Stimulated activated CD8-positive, alpha-beta memory T cell treated with anti-CD3 and anti-CD28 coated beads, Interleukin-12 subunit alpha, Interleukin-12 subunit beta, amount 100 ng/mL, for 4 hours (primary cell): ENCODE measurements around the gene CELSR1.
"Not testable (repeated sequence)": the region's sequence is repeated elsewhere in the genome, so short reads cannot be mapped to it uniquely, and the experiment has no call there.

Experiments used
- DNase-seq: peaks from one replicate; pipeline ENCODE4 v3.0.0-alpha.2; 2020; ENCODE audit warnings: low read depth

The CELSR1 gene

GRCh38 chr22:46397951-46398350 lies 139.5 kb downstream of the CELSR1 start:
- DNase-seq: no peak

DNA sequence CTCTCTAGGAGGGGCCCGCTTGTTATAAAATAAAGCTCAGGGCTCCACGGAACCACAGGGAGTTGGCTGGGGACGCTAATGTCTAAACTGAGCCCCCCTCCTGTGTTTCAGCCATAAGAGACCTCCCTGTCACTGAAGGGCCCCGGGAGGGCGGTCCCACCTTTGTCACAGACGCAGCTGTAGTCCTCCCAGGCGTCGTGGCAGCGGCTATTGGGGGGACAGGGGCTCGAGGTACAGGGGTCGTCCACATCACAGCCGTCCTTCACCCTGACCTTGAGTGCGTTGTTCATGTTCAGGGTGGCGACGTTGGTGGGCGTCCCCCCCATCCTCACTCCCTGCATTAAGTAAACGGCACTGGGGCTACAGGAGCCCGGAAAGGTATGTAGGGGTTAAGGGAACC lies 139.9 kb downstream of the CELSR1 start:
- no peak for DNase-seq

DNA sequence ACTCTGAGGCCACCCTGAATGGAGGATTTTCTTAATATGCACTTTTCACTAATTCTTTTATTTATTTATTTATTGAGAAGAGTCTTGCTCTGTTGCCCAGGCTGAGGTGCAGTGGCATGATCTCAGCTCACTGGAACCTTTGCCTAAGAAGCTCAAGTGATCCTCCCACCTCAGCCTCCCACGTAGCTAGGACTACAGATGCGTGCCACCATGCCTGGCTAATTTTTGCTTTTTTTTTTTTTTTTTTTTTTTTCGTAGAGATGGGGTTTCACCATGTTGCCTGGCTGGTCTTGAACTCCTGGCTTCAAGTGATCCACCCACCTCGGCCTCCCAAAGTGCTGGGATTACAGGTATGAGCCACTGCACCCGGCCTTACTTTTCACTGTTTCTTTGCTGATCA lies 140.4 kb downstream of the CELSR1 start:
- not testable (repeated sequence) for DNase-seq

DNA sequence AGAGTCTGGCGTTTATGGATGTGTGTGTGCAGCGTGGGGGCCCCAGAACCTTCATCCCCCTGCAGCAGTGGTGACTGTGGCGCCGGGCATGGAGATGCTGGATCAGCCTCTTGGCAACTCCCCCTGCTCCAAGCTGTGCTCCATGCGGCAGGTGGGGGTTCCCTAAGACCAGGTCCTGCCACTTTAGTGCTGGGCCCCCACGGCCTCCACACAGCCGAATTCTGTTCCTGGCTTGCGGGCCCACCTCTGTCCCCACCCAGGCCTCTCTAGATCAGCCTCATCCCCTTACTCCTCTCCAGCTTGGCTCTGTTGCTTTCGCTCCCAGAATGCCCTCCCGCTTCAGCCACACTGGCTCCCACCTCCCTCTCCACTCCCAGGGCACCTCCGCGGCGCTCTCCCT lies 142.3 kb downstream of the CELSR1 start:
- no peak for DNase-seq

DNA sequence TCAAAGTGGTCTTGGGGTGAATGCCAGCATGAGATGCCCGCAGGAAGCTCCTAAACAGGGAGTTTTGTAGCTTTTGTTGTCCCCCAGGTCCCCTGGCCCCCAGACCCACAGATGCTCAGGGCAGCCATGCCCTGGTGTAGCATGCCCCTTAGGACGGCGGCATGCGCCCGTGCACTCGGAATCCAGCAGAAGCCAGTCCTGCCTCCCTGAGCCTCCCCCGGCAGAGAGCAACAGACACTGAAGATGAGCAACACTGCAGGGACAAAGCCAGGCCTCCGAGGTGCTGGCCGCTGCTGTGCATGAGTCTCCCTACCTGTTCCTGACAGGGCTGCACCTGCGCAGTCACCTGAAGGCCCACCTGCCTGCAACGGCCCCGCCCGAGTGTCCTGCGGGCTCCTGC lies 142.8 kb downstream of the CELSR1 start:
- no peak for DNase-seq

- no peak for DNase-seq
Measured at GRCh38 chr22:46393873-46394272, 143.5 kb downstream of the CELSR1 start.

DNA sequence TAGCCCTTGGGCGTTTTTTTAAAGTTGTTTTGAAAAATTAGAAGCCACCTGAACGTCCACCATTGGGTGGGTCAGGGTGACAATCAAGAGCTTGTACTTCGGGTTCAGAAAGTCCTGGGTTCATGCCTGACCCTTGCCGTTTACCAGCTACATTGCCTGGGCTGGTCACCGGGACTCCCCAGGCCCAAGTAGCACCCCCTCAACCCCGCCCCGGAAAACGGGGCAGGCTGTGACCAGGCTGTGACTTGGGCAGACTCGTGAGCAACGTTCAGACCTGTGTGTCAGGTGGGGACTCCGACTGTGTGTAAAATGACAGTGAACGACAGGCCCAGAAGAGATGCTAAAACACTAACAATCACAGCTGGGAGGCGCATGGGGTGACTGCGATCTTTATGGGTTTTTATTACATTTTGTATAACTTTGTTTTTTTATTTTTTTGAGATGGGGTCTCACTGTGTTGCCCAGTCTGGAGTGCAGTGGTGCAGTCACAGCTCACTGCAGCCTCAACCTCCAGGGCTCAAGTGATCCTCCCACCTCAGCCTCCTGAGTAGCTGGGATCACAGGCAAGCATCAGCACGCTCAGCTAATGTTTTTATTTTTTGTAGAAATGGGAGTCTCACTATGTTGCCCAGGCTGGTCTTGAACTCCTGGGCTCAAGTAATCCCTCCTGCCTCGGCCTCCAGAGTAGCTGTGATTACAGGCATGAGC lies 145.1 kb downstream of the CELSR1 start:
- no peak for DNase-seq

- no peak for DNase-seq
Measured at GRCh38 chr22:46391486-46392136, 145.8 kb downstream of the CELSR1 start.

DNA sequence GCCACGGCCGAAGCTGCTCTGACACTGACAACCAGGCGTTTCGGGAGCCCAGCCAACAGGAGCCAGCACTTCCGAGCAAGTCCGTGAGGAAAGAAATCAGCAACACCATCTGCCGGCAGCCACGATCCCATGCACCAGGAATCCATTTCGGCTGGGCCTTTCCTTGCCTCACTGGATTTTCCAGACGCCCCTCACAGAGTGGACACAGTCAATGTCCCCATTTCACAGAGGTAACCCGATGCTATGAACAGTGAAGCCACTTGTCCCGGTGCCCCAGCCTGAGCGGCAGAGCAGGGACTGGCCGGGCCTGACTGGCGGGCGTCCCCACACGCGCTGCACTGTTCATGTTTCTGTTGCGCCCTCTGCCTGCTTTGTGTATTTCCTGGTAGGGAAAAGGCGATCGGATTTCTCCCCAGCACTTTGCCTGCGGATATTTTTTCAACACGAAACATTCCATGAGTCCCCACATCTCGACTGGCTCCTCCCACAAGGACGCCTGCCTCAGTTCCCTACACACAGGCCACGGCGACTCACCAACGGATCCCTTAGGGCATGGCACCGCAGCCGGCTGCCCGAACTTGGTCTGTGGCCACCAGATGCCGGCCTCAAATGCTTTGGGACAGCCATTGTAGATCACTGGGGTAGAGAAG lies 146.6 kb downstream of the CELSR1 start:
- DNase-seq: no peak

- no peak for DNase-seq
Measured at GRCh38 chr22:46390105-46390651, 147.2 kb downstream of the CELSR1 start.

DNA sequence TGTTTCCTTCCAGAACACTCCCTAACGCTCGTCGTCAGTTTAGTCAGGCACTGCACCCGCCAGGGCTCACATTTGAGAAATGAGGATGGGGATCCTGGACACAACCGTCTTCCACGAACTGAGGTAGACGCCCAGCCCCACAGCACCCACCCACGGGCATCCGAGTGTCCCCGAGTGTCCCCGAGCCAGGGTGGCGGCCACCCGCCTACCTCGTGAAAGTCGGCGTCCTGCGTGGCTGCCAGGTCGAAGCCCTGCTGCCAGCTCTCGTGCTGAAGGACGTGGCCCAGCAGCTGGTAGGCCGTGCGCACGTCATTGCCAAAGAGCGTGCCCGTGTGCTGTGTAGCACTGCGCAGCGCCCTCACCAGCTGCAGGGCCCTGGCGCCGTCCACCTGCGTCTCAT lies 148.3 kb downstream of the CELSR1 start:
- no peak for DNase-seq

DNA sequence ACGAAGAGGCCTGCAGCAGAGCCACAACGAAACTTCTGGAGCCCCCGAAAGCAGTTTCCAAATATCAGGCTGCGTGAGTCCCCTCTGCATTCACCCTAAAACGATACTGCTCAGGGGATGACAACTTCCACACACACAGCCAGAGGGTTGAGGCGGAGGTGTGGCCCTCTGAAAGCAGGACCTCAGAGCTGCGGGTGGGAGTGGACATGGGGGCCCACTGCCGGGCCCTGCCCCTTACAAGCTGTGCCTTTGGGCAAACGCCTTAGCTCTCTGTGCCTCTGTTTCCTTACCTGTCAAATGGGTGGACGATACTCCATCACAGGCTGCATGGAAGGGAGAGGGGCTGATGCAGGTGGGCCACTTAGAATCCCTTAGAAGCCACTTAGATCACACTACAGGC lies 148.8 kb downstream of the CELSR1 start:
- DNase-seq: no peak

DNA sequence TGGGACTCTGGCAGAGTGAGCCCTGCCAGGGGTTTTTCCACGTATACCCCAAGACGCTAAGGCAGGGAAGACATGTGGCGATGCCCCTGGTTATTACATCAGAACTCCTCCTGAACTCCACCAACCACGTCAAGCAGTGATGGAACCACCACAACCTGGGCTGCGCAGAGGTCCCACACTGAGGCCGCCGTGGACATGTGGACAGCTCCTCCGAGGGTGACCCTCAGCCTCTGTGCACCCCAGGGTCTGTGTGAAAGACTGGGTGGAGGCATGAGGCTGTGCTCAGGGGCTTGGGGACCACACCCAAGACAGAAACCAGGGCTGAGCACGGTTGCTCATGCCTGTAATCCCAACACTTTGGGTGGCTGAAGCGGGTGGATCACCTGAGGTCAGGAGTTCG lies 149.7 kb downstream of the CELSR1 start:
- DNase-seq: no peak

- no peak for DNase-seq
Measured at GRCh38 chr22:46386312-46386711, 151.1 kb downstream of the CELSR1 start.

- DNase-seq: no peak
Measured at GRCh38 chr22:46382524-46382923, 154.9 kb downstream of the CELSR1 start.

DNA sequence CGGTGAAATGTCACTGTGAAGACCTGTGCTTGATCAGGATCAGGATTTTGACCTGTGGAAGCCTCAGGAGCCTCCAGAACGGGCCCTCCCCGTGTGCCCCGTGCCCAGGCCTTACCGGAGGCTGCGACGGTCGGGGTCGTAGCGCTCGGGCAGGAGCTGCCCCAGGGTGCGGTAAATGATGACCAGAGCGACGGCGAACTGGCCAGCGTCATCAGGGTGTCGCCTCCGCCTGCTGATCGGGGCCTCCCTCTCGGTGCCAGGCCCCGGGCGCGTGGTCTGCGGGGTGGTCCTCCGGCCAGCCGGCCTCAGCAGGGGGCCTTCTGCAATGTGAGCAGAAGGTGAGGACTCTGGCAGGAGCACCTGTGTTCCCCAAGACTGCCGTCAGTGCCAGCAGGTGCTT lies 155.7 kb downstream of the CELSR1 start:
- DNase-seq: no peak

DNA sequence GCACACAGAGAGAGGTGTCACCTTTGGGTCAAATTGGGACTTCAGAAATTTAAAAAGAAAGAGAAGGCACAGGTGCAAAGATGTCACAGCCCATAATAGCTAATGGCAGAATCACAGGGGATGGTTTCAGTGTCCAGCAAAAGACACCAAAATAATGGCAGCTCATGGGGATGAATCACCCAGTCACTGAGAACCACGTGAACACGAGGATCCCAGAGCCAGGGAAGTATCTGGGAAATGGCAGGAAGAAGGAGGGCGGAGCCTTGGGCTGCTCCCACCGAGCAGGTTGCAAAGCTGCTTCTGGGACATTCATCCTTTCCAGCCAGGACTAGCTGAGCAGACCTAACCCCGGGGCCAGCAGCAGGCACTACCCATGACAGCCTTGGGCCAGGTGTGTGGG lies 156.3 kb downstream of the CELSR1 start:
- DNase-seq: no peak

DNA sequence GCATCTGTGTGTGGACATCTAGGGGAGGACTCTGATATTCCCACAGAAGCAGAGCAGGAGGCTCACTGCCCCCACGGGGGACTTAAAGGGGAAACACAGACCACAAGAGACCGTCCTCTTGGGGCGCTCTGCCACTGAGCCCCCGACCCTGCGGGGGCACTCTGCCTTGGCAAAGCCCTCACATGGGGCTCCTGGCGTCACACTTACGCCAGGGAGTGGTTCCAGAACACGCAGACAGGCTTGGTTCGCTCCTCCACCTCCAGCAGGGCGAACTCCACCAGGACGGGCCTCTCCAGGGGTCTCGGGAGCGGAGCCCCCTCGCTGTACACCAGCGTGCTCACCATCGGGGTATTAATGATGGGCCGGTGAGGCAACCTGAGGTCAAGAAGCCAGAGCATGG lies 156.8 kb downstream of the CELSR1 start:
- DNase-seq: no peak

GRCh38 chr22:46380069-46380468 lies 157.4 kb downstream of the CELSR1 start:
- no peak for DNase-seq

DNA sequence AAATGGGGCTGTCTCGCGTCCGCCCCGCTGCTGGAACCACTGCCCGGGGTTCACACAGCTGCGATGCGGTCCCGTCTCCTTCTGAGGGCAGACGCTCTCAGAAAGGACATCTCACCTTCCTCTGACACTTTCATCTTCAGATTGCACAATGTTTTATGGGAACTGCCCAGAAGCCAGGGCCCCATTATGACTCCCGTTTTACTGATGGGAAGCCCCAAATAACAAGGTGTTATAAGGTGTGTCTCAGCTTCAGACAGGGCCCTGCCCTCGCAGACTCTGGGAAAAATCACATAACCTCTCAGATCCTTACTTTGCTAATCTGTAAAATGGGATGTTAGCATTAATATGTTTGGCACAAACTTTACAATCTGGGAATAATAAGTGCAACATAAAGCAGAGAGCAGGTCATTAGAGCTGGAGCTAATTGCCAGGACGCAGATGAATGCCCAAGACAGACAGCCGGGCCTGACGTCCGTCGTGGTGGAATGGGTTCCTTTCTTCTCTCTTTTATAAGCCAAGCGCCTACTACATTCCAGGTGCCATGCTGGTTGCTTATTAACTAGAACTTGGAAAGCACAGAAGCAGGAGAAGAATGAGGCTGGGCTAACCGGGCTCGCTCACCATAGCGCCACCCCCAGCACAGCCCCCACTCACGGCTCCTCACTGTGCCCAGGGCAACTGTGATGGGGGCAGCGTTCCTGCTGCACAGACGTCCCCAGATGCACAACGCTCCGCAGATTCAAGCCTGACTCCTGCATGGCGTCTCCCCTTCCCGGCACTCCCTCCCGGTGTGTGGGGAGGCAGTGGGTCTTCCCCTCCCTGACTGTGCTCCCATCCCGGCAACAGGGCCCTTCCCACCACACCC lies 158.1 kb downstream of the CELSR1 start:
- no peak for DNase-seq

GRCh38 chr22:46378426-46379065 lies 158.9 kb downstream of the CELSR1 start:
- no peak for DNase-seq
